ENCODE results near the gene UBE2S.
"Not testable (repeated sequence)": the region's sequence is repeated elsewhere in the genome, so short reads cannot be mapped to it uniquely, and the experiment has no call there.

The UBE2S gene

DNA sequence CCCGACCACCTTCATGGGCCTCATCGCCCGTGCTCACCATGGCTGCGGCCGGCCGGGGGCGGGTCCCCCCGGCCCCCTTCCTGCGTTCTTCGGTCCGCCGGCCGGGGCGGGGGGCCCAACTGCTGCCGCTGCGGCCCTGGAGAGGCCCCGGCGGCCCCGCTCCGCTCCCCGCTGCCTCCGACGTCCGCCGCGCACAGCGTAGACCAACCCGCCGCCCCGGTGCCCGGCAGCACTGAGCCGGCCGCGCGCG is at the start of gene UBE2S:
Gene UBE2S, minus strand, starts transcription at position 239 of the 250 bp plus-strand sequence. Its CDS starts 199 bp downstream, at position 40.
- DNase-seq (ENCODE audit: low spot score), result not testable (repeated sequence)

DNA sequence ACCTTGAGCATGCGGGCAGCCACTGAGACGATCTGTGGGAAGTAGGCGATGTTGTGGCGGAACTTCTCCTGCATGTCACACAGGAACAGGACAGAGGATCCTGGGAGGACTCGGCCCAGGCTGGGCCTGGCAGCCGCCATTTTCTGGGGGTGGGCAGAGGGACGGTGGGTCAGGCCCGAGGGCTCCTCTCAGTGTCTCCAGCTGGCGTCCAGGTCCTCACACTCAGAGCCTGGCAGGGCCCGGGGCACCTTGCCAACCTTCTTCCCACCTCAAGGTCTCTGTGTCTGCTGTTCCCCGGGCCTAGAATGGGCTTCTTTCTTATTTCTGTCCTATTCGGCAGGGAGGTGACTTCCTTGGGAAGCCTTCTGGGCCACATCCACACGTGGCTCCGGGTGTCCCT is 48.8 kb upstream of the UBE2S start:
- no peak for DNase-seq (ENCODE audit: low spot score)

DNA sequence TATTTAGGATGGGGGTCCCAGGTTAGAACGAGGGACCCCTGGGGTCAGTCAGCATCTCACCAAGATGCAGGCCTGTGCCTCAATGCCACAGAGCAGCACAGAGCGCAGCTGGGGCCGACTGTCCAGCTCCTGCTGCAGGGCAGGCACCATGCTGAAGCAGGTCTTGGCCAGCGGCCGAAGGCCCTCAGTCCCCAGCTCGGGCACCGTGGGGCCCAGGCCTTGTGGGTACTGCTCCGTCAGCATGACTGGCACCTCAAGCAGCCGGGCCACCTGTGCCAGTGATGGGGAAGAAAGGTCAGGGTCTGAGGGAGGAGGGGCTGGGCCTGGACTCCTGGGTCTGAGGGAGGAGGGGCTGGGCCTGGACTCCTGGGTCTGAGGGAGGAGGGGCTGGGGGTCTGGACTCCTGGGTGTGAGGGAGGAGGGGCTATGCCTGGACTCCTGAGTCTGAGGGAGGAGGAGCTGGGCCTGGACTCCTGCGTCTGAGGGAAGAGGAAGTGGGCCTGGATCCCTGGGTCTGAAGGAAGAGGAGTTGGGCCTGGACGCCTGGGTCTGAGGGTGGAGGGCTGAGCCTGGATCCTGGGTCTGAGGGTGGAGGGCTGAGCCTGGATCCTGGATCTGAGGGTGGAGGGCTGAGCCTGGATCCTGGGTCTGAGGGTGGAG is 48.1 kb upstream of the UBE2S start:
- DNase-seq (ENCODE audit: low spot score), result no peak

DNA sequence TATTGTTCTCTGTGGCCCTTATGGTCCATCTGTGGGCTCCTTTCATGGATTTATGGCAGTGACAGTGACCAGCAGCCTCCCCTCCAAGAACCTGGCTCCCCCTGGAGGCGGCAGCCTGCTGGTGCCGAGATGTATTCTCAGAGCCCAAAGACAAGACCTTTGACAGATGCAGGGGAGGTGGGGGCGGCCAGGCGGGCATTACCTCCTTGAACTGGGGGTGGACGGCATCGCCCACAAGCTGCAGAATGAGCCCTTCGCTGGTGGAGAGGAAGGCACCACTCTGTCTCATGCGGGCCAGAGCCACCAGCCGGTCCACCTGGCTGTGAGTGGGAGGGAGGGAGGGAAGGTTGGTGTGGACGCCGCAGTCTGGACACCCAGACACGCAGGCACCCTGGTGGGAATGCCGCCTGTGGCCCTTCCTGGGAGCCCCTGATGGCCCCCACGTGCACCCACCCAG is 47.2 kb upstream of the UBE2S start:
- DNase-seq (ENCODE audit: low spot score), result peak; percentile 66

DNA sequence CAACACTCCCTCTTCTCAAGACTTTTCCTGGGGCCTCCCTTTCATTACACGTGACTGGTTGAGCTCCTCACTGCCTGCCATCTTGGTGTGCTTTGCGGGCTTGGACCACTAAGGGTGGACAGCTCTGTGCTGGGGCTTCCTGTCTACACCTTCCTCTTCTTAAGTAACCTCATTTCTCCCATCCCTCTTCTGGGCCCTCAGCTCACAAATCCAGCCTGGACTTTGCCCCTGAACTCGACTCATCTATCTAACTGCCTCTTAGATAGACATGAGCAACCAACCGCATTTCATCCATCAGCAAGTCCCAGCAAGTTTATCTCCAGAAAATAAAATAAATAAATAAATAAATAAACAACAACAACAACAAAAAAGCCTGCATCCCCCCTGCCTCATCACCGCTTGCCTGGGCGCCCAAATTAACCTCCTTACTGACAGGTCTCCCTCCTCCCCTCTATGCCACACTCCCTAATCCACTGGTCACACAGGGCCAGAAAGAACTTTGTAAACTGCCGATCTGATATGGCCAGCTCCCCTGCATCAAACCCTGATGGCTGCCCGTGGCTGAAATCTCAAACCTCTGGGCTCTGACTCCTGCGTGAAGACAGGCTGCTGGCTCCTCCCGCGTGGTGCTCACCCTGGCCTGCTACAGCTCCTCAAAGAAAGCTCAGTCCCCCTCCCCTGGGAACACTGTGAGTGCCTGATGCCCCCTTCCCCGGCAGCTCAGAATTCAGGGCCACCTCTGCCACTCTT is 46.1 kb upstream of the UBE2S start:
- no peak for DNase-seq (ENCODE audit: low spot score)

DNA sequence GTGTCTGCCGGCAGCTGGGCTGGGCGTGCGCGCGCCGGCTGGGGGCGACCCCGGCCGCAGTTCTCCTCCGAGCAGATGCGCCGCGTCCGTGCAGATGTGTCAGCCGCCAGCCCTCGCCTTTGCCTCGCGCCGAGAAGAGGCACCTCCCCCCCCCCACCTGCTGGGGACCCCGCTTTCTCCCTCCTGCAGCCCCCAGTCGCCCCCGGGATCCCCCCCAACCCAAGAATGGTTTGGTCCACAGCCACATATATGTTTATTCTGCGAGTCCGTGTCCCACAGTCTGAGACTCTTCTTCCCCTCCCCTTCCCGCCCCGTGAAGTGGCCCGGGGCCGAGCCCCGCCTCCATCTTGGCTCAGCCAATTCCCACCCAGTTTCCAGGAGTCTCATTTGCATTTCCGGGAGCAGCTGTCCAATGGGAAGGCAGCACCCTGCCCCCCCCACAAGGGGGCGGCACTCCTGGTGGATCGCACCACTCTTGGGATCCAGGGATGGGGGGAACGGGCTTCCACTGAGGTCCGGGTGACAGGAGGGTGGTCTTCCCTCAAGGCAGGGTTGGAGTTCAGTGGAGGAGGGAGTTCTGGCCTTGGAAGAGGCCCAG is 45.3 kb upstream of the UBE2S start:
- peak; percentile 80 for DNase-seq (ENCODE audit: low spot score)

DNA sequence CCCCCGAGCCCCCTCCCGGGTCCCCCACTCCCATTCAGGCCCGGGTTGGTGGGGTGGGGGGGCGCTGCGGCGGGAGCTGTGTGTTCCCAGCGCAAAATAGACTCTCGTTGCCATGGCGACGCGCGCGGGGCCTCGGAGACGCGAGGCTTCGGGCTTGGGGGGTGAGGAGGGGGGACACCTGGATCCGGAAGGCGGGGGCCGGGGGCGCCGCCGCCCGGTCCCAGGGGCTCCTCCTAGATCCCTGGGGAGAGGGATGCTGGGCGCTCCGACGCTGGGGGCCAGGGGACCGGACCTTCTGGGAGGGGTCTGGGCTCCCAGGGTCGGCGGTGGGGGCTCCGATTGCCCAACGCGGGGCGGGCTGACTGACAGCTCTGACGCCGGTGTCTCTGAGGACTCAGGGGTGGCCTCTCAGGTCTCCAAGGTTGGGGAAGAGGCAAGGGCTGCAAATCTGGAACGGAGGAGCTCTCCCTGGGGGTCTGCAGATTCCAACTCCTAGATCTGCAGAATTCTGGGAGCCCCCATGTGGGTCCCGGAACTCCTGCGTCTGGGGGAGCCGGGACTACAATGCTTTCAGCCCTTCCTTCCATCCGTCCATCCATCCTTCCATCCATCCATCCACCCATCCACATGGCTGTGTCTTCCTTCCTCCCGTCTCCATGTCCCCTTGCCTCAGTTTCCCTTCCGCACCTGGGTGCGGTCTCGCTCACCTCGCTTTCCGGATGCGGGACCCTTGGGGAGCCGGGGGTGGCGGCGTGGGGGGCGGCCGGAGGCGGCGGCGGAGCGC is 44.6 kb upstream of the UBE2S start:
- no peak for DNase-seq (ENCODE audit: low spot score)

DNA sequence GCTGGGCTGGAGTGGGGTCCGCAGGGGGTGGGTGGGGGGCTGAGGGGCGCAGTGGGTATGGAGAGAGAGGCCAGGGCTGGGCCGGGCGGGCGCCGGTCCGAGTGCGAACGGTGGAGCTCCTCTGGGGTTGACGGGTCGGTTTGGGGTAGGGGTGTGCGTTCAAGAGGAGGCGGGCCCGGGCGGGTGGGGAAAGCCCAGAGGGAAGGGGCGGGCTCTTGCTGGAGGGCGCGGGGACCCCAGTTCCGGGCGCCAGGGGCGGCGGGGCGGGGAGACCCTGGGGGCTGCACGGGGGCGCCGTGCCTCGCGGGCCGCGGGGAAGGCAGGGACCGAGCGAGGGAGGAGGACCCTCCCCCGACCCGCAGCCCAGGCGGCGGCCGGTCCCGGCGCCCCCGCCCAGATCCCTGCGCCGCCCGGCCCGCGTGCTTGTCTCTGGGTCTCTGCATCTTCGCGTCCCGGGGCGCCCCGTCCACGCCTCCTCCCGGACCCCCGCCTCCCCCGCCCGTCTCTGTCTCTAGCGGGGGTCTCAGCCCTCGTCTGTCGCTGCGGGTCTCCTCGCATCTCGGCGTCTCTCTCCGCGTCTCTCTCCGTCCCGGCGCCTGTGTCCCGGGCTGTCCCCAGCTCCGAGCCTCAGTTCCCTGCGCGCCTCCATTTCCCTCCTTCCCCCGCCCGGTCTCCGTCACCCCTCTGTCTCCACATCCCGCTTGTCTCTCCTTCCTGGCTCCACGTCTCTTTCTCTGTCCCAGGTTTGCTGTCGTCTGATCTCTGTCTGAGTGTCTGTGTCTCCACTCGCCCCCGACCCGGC is 43.8 kb upstream of the UBE2S start:
- no peak for DNase-seq (ENCODE audit: low spot score)

DNA sequence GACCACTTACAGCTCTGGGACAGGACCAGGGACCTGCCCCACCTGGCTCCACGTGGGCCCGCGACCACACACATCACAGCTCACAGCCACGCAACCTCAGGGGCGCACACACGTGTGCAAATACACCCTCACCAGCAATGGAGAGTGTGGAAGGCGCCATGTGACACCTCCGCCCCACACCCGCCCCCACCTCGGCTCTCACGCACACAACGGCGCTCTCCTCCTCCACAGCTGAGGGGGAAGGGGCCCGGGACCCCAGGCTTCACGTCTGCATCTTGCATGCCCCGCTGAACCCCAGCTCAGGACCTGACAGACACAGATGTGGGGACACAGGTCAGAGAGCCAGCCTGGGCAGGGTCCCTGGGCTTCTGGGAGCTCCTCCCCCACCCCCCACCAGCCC is 41.9 kb upstream of the UBE2S start:
- DNase-seq (ENCODE audit: low spot score), result no peak

DNA sequence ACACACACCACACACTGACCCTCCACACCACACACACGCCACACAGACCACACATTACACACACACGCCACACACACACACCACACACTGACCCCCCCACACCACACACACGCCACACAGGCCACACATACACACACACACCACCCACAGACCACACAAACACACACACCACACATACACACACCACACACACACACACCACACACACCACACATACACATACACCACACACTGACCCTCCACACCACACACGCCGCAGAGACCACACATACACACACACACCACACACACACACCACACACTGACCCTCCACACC is 40.5 kb upstream of the UBE2S start:
- not testable (repeated sequence) for DNase-seq (ENCODE audit: low spot score)

DNA sequence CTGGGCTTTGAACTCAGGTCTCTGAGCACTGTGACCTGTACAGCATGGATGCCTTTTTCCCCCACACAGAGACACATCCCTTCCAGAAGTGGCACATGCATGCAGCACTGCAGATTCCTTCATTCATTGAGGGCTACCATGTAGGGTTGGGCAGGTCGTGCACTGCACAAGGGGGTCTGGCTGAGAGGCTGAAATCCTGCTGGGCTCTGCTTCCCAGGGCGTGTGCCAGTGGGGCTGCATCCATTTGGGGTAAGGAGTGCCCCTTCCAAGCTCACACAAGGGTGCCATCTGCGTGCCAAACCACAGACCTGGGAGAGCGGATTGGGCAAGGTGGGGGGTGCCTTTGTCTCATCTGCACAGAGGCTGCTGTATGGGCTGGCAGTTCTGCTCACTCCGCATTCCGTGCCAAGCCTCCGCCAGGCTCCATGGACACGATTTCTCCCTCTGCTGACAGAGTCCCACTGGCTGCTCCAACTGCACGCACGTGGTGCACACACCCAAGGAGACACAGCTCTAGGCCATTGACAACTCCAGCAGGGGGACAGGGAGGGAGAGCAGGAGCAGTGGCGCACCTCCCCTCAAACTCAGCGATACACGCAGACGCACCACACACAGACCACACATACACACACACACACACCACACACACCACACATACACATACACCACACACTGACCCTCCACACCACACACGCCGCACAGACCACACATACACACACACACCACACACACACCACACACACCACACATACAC is 40.0 kb upstream of the UBE2S start:
- DNase-seq (ENCODE audit: low spot score), result peak; percentile 57

DNA sequence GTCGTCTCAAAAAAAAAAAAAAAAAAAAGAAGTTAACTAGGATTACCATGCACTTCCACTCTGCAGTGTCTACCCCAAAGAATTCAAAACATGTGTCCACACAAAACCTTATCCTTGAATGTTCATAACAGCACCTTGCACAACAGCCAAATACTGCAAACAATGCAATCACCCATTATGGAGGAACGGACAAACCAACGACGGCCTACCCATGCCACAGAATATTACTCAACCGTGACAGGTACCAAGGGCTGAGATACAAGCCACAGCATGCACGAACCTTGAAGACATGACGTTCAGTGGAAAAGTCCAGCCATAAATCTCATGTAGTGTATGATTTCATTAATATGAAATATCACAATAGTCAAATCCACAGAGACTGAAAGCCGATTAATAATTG is 38.5 kb upstream of the UBE2S start:
- DNase-seq (ENCODE audit: low spot score), result no peak

DNA sequence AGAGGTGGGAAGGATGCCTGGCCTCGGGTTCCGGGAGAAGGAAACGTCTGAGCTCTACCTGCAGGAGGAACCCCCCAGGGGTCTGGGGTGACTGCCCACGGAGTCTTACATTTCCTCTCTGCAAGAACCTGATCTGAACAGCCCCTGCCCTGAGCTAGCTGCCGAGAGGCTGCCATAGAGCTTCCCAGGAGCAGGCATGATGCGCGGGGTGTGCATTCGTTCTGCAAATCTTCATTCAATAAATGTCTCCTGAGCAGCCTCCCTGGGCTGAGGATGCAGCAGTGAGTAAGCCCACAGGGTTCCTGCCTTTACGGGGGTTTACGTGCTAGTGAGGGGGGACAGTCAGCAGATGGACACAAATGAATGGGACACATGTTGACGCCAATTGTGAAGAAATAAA is 37.1 kb upstream of the UBE2S start:
- DNase-seq (ENCODE audit: low spot score), result no peak

DNA sequence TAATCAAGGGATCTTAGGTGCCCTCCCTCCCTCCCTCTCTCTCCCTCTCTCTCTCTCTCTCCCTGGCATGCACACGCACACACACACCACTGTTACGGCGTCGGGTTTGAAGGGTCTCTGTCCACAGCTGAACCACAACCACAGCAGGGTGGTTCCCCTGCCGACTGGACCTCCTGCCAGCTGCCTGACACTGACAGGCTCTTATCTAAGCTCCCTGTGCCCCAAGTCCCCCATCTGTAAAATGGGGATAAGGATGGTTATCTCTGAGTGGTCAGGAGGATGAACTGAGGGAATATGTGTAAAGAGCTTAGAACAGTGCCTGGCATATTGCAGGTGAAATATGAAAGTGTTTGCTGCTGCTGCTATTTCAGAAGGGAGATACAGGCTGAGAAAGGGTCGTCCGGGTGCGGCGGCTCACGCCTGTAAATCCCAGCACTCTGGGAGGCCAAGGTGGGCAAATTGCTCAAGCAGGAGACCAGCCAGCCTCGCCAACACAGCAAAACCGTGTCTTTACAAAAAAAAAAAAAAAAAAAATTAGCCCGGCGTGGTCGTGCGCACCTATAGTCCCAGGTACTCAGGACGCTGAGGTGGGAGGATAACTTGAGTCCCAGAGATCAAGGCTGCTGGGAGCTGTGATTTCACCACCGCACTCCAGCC is 36.4 kb upstream of the UBE2S start:
- DNase-seq (ENCODE audit: low spot score), result no peak

DNA sequence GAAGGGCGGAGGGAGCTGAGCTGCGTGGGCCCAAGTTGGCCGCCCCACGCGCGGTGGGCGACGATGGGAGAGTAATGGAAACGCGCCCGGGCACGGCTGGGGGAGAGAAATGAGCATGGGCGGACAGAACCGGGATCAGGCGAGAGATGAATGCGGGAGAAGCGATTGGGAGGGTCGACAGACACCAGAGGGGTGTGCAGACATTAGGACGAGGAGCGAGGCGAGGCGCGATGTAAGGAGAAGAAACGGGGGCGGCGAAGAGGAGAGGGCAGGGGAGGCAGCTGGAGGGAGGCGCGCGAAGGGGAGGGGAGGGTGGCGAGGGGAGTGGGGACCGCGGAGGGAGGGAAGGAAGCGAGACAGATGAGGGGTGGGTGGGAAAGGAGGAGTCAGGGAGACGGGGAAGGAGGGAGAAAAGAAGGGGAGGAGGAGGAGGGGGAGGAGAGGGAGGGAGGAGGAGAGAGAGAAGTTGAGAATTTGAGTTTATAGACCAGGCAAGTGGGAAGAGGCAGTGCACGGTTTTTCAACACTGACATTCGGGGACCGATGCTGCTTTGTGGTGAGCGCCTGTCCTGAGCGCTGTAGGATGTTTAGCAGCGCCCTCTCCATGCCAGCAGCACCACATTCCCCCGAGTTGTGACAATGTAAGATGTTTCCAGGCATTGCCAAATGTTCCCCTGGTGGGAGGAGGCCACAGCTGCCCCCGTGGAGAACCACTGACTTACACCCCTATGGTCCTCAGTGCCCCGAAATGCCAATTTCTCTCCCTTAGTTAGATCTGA is 35.6 kb upstream of the UBE2S start, which contains the start of gene SHISA7:
Gene SHISA7, minus strand, starts transcription at position 256 of the 779 bp plus-strand sequence. CDS start 437 bp downstream, outside the sequence.
- no peak for DNase-seq (ENCODE audit: low spot score)

DNA sequence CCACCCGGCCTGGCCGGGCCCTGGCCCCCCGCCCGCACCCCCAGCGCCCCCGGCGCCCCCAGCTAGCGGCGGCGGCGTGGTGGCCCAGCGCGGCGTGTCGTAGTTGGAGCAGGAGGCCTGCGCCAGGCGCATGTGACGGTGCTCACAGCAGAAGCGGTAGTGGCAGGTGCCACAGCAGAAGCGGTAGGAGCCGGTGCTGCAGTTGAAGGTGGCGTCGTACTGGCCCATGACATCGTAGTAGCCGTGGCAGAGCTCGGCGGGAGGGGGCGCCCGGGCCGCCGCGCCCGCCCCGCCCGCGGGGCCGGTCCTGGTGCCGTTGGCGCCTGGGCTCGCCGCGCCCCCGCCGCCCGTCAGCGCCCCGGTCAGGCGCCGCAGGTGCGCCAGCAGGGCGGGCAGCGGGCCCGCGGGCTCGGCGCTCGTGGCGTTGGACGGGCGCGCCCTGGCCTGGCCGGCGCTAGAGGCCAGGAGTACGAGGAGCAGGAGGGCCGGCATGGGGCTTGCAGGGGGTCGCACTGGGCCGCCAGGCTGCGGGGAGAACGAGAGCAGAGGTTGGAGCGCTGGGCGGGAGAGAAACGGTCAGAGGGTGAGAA is 34.9 kb upstream of the UBE2S start:
- no peak for DNase-seq (ENCODE audit: low spot score)

DNA sequence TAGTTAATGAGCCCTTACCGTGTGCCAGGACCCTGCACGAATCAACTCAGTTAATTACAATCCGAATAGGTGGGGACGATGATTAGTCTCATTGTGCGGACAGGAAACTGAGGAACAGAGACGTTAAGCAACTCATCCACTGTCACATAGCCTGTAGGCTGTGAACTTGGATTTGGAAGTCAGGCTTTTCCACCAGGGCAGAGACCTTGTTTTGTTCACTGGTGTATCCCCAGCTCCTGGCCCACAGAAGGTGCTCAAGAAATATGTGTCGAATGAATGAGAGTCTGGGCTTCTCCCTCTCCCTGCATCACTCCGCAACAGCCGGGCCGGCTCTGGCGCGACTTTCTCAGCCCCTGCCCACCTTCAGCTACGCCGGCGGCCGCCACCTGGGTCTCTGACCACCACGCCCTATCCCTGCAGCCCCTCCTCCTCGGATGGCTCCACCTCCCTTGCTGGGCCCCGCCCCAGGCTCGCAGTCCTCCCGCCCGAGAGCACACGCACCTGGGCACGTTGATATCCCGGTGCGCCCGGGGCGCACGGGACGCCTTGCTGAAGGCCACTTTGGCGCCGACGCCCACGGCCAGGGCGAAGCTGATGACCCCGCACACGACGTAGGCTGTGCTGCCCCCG is 34.2 kb upstream of the UBE2S start:
- no peak for DNase-seq (ENCODE audit: low spot score)

DNA sequence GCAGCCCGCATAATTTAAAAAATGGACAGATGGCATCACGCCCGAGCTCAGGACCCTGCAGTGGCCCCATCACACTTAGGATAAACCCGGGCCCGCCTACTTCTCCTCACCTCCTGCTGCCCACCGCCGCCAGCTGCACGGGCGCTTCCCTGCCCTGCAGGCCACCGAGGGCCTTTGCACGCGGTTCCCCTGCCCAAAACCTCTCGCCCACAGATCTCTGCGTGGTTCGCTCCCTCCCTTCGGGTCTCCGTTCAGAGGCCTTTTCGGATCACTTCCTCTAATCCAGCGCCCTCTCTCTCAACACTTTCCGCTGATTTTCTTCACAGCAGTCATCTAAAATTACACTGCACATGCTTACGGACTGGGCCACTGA is 33.7 kb upstream of the UBE2S start:
- no peak for DNase-seq (ENCODE audit: low spot score)

All from GM03348 (cell line).